Keratinocyte (primary cell): Measurements from ENCODE around the gene BMF. TPM values are rescaled to one million over a fixed set of nuclear protein-coding genes. Genes with fewer than 3 reads are reported as not detected.
A peak's percentile ranks its signal among the peaks of the same experiment; 100 is the strongest.

Source experiments
- DNase-seq: peaks from one replicate; pipeline ENCODE4 v3.0.0-alpha.2; 2011; ENCODE audit warnings: low read depth, missing footprints, low spot score
- FAIRE-seq: peaks from 2 replicates; lab custom pipeline; 2011; peaks lifted over from hg19 to GRCh38; lab: Jason Lieb, UNC
- H2AFZ ChIP-seq: 2 replicates; pipeline ENCODE4 v1.6.0; 2012; ENCODE audit warnings: low read length, control low read depth, inconsistent platforms; ENCODE audit not compliant: control insufficient read depth
- H3K27ac ChIP-seq: 2 replicates; pipeline ENCODE4 v1.5.1; 2011; ENCODE audit warnings: low read length; ENCODE audit not compliant: control insufficient read depth, insufficient read depth
- H3K27me3 ChIP-seq: 3 replicates; pipeline ENCODE4 v1.6.0; 2011; ENCODE audit warnings: low read length; ENCODE audit not compliant: control insufficient read depth, insufficient read depth; ENCODE audit errors: extremely low read depth
- H3K36me3 ChIP-seq, 2 experiments: 2 replicates in 1 of 2; 3 replicates in 1 of 2; pipeline ENCODE4 v1.5.1; 2011; ENCODE audit warnings: low read length in 2 of 2, mild to moderate bottlenecking in 1 of 2; ENCODE audit not compliant: control insufficient read depth in 2 of 2, insufficient read depth in 2 of 2; ENCODE audit errors: extremely low read depth in 1 of 2
- H3K4me1 ChIP-seq: 3 replicates; pipeline ENCODE4 v1.5.1; 2011; ENCODE audit warnings: low read length; ENCODE audit not compliant: control insufficient read depth, insufficient read depth; ENCODE audit errors: extremely low read depth
- H3K4me2 ChIP-seq: 3 replicates; pipeline ENCODE4 v1.6.0; 2011; ENCODE audit warnings: low read depth, low read length; ENCODE audit not compliant: control insufficient read depth, insufficient read depth; ENCODE audit errors: extremely low read depth
- H3K4me3 ChIP-seq, 3 experiments: fragments of 200-600 bp in 1 of 3; sonication (generic) in 1 of 3; 2 replicates in 2 of 3; 3 replicates in 1 of 3; pipeline ENCODE4 v1.5.1; 2011 to 2016; ENCODE audit warnings: low read length in 3 of 3, mild to moderate bottlenecking in 3 of 3, control low read depth in 2 of 3, inconsistent platforms in 1 of 3, low read depth in 1 of 3, mixed read lengths in 1 of 3, mixed run types in 1 of 3, moderate library complexity in 1 of 3; ENCODE audit not compliant: control insufficient read depth in 2 of 3, insufficient read depth in 2 of 3; ENCODE audit errors: extremely low read depth in 1 of 3
- H3K79me2 ChIP-seq: 2 replicates; pipeline ENCODE4 v1.6.0; 2012; ENCODE audit warnings: low read length; ENCODE audit not compliant: control insufficient read depth, insufficient read depth
- H3K9ac ChIP-seq: 3 replicates; pipeline ENCODE4 v1.6.0; 2011; ENCODE audit warnings: low read length; ENCODE audit not compliant: control insufficient read depth, insufficient read depth; ENCODE audit errors: extremely low read depth
- H3K9me1 ChIP-seq: 3 replicates; pipeline ENCODE4 v1.6.0; 2011; ENCODE audit warnings: low read length; ENCODE audit not compliant: control insufficient read depth, insufficient read depth; ENCODE audit errors: extremely low read depth
- H3K9me3 ChIP-seq: 2 replicates; pipeline ENCODE4 v1.5.1; 2012; ENCODE audit warnings: low read depth, low read length; ENCODE audit not compliant: control insufficient read depth
- H4K20me1 ChIP-seq: 3 replicates; pipeline ENCODE4 v1.6.0; 2011; ENCODE audit warnings: low read length; ENCODE audit not compliant: control insufficient read depth, insufficient read depth; ENCODE audit errors: extremely low read depth
- CTCF ChIP-seq, 3 experiments: IDR thresholded peaks in 1 of 3; conservative IDR thresholded peaks in 1 of 3; optimal IDR thresholded peaks in 1 of 3; 2 replicates in 2 of 3; 3 replicates in 1 of 3; pipeline versions ENCODE3 to v1.5.1; 2011; ENCODE audit warnings: low read length in 3 of 3, mild to moderate bottlenecking in 3 of 3, moderate library complexity in 2 of 3, control low read depth in 1 of 3, inconsistent platforms in 1 of 3; ENCODE audit not compliant: insufficient read depth in 2 of 3; ENCODE audit errors: extremely low read depth in 1 of 3
- EZH2 ChIP-seq: IDR thresholded peaks from one replicate; pipeline ENCODE4 v1.6.1; 2012; ENCODE audit warnings: inconsistent platforms, mild to moderate bottlenecking, low read length, moderate library complexity
- dilution Hi-C: fragments of 300-500 bp; cut with MboI; formaldehyde crosslinking; loops from one replicate; pipeline ENCODE4 v1.7.0; 2020; ENCODE audit warnings: low sequenced_read_pairs; ENCODE audit not compliant: extremely low pct_ligation_motif_present
- polyA plus RNA-seq, 5 experiments: library from polyadenylated mRNA; depleted of rRNA in 3 of 5; stranded (reverse) in 3 of 5; stranded (forward) in 1 of 5; unstranded in 1 of 5; fragments of >200 nt; gene quantifications; 1 replicate in 1 of 5; 2 replicates in 3 of 5; 3 replicates in 1 of 5; pipeline versions ENCODE4 v1.2.1 to v1.2.3, GENCODE V29; 2011 to 2012; ENCODE audit warnings: missing spikeins in 2 of 5, low read depth in 1 of 5, low replicate concordance in 1 of 5

The BMF gene
- polyA plus RNA-seq, 1 donor (not counting 4 experiments of a cell fraction or from before 2014, with no cell fraction given) = 0.13 TPM

- Histone ChIP-seq H3K9ac (peak within 1 kb of the TSS; percentile 97), H3K9me3 (no peaks in the 10 kb centered on the region), H3K4me2 (peak within 1 kb of the TSS; percentile 88), H2AFZ (peak within 1 kb of the TSS; percentile 99), H4K20me1 (no peaks in the 10 kb centered on the region), H3K27ac (peak within 1 kb of the TSS; percentile 92), H3K27me3 (no peaks in the 10 kb centered on the region), H3K9me1 (peaks cover 3% of the 10 kb centered on the region), H3K4me1 (peaks cover 15% of the 10 kb centered on the region), H3K36me3 (peaks cover 6 to 14% of the 10 kb centered on the region in 2 experiments), H3K4me3 (peak within 1 kb of the TSS; percentile 78 to 100 (median 90)), H3K79me2 (peaks cover 23% of the 10 kb centered on the region)
- DNase-seq = peak; percentile 65
- no peak for FAIRE-seq
- TF ChIP-seq EZH2 (no peak), CTCF (optimal IDR thresholded peaks at IDR 0.05 in 1 of 3, IDR thresholded peaks at IDR 0.05 in 1 of 3, conservative IDR thresholded peaks at IDR 0.05 in 1 of 3; ENCODE audit: extremely low read depth in 1 of 3, insufficient read depth in 2 of 3, low read length in 3 of 3) (peak in 1 of 3 experiments; percentile 23)
- dilution Hi-C loops = no loop called here
Observed at GRCh38 chr15:40038638-40039543, 69.8 kb downstream of the BMF start, which contains the start of gene SRP14. Gene SRP14 (minus strand): TSS chr15:40039181. CDS start chr15:40039116, 65 bp downstream.

GRCh38 chr15:40038275-40038637 lies 70.4 kb downstream of the BMF start:
- TF ChIP-seq EZH2 (no peak), CTCF (optimal IDR thresholded peaks at IDR 0.05 in 1 of 3, IDR thresholded peaks at IDR 0.05 in 1 of 3, conservative IDR thresholded peaks at IDR 0.05 in 1 of 3; ENCODE audit: extremely low read depth in 1 of 3, insufficient read depth in 2 of 3, low read length in 3 of 3) (no peak)
- Histone ChIP-seq H3K9me1 (peaks cover 3% of the 10 kb centered on the region), H3K36me3 (peaks cover 6 to 14% of the 10 kb centered on the region in 2 experiments), H3K27ac (peak overlapping the region; percentile 92), H3K4me2 (peak overlapping the region; percentile 88), H3K4me3 (peak overlapping the region; percentile 78 to 100 (median 90)), H3K9me3 (no peaks in the 10 kb centered on the region), H3K27me3 (no peaks in the 10 kb centered on the region), H4K20me1 (no peaks in the 10 kb centered on the region), H3K4me1 (peaks cover 15% of the 10 kb centered on the region), H3K9ac (peak overlapping the region; percentile 97), H3K79me2 (peaks cover 23% of the 10 kb centered on the region), H2AFZ (no peak overlapping the region)
- DNase-seq = no peak
- FAIRE-seq = no peak
- dilution Hi-C loops = no loop called here

Other genes starting within 250 kb of the BMF start
- gene GPR176, start 188.6 kb downstream of the BMF start, polyA plus RNA-seq = 7.5 to 18.8 TPM (median 12.5 TPM) in 3 replicates
- gene EIF2AK4, start 174.8 kb downstream of the BMF start, polyA plus RNA-seq = 61.3 to 114 TPM (median 85.0 TPM) in 3 replicates
- gene SRP14, start 69.7 kb downstream of the BMF start, polyA plus RNA-seq = 272 to 407 TPM (median 324 TPM) in 3 replicates
- gene BUB1B, start 52.2 kb upstream of the BMF start, polyA plus RNA-seq = 3.3 to 19.7 TPM (median 9.3 TPM) in 3 replicates
- gene PAK6, start 130.2 kb upstream of the BMF start, polyA plus RNA-seq = 9.6 to 19.2 TPM (median 11.5 TPM) in 3 replicates
- gene ANKRD63, start 174.2 kb upstream of the BMF start, polyA plus RNA-seq = not detected in 3 replicates
- 0.52 to 1.1 TPM (median 0.73 TPM) in 3 replicates for gene PLCB2, start 199.1 kb upstream of the BMF start, polyA plus RNA-seq
- 9.1 to 15.2 TPM (median 13.5 TPM) in 3 replicates for gene INAFM2, start 214.8 kb upstream of the BMF start, polyA plus RNA-seq
- 6.3 to 9.6 TPM (median 7.4 TPM) in 3 replicates for gene CCDC9B, start 232.1 kb upstream of the BMF start, polyA plus RNA-seq
- gene PHGR1, start 242.2 kb upstream of the BMF start, polyA plus RNA-seq = not detected in 3 replicates
- gene DISP2, start 249.3 kb upstream of the BMF start, polyA plus RNA-seq = 0.12 to 0.68 TPM (median 0.12 TPM) in 3 replicates